SU-DHL-6 (cell line): ENCODE measurements around the gene ZC3H4.

Source experiments
- H2AFZ ChIP-seq: fragments of 200-600 bp; sonication (generic); 2 replicates; pipeline ENCODE4 v1.6.1; 2014; ENCODE audit warnings: low read depth, mild to moderate bottlenecking, moderate library complexity, mixed read lengths, antibody characterized with exemption, low read length; ENCODE audit not compliant: severe bottlenecking
- H3F3A ChIP-seq: fragments of 200-600 bp; shearing (Covaris generic); 2 replicates; pipeline ENCODE4 v1.6.0; 2016; ENCODE audit warnings: antibody characterized with exemption, mild to moderate bottlenecking; ENCODE audit not compliant: insufficient read depth
- H3K27ac ChIP-seq: fragments of 200-600 bp; sonication (generic); 2 replicates; pipeline ENCODE4 v1.5.1; 2016; ENCODE audit warnings: low read depth, mild to moderate bottlenecking, low read length, moderate library complexity, mixed read lengths
- H3K27me3 ChIP-seq: fragments of 200-600 bp; sonication (generic), shearing (Covaris generic); 2 replicates; pipeline ENCODE4 v1.6.0; 2014; ENCODE audit warnings: mild to moderate bottlenecking, low read length
- H3K36me3 ChIP-seq: fragments of 200-600 bp; sonication (generic); 2 replicates; pipeline ENCODE4 v1.6.1; 2014; ENCODE audit warnings: mild to moderate bottlenecking, low read length, mixed read lengths
- H3K4me2 ChIP-seq: fragments of 300-600, 200-600 bp; shearing (Covaris generic), sonication (generic); 2 replicates; pipeline ENCODE4 v1.6.0; 2014; ENCODE audit warnings: low read length, low read depth, mild to moderate bottlenecking; ENCODE audit not compliant: poor library complexity, severe bottlenecking
- H3K4me3 ChIP-seq: fragments of 200-600 bp; sonication (generic); 2 replicates; pipeline ENCODE4 v1.5.1; 2014; ENCODE audit warnings: antibody characterized with exemption, low read length, mild to moderate bottlenecking, mixed read lengths; ENCODE audit not compliant: insufficient read depth, poor library complexity, severe bottlenecking
- H3K79me2 ChIP-seq: fragments of 200-600 bp; sonication (generic); 2 replicates; pipeline ENCODE4 v1.6.1; 2014; ENCODE audit warnings: mild to moderate bottlenecking, low read length, moderate library complexity; ENCODE audit not compliant: insufficient read depth
- H3K9ac ChIP-seq: fragments of 200-600 bp; sonication (generic); 2 replicates; pipeline ENCODE4 v1.7.0; 2014; ENCODE audit warnings: mild to moderate bottlenecking, low read length
- H3K9me2 ChIP-seq: fragments of 200-600 bp; sonication (generic); replicated peaks from 2 replicates; pipeline ENCODE4 v1.6.1; 2014; ENCODE audit warnings: low read length; ENCODE audit not compliant: insufficient read depth
- H3K9me3 ChIP-seq: fragments of 200-600 bp; sonication (generic); 2 replicates; pipeline ENCODE4 v1.6.1; 2014; ENCODE audit warnings: low read length, mixed read lengths; ENCODE audit not compliant: insufficient read depth
- H4K20me1 ChIP-seq: fragments of 200-600 bp; sonication (generic); 2 replicates; pipeline ENCODE4 v1.6.1; 2014; ENCODE audit warnings: low read depth, mild to moderate bottlenecking, antibody characterized with exemption, low read length, moderate library complexity, mixed read lengths
- CTCF ChIP-seq: fragments of 200-600 bp; sonication (generic); IDR thresholded peaks from one replicate; pipeline ENCODE4 v1.5.1; 2017; ENCODE audit warnings: antibody characterized with exemption, mild to moderate bottlenecking, low read length, moderate library complexity; ENCODE audit not compliant: insufficient read depth, poor library complexity, severe bottlenecking
- EZH2phosphoT487 ChIP-seq: fragments of 200-600 bp; sonication (generic), shearing (Covaris generic); conservative IDR thresholded peaks from 2 replicates; pipeline ENCODE4 v1.6.1; 2018; ENCODE audit warnings: mild to moderate bottlenecking, antibody characterized with exemption, low read length, moderate library complexity, mixed read lengths

Gene ZC3H4

GRCh38 chr19:47047763-47048405 lies 65.7 kb downstream of the ZC3H4 start:
- Histone ChIP-seq H3K9ac (peak overlapping the region; percentile 86), H2AFZ (peak overlapping the region; percentile 83), H3K27ac (peak overlapping the region; percentile 35)

GRCh38 chr19:47047272-47047762 lies 66.3 kb downstream of the ZC3H4 start:
- no peaks in the 10 kb centered on the region for H3K9me2 ChIP-seq
- peak overlapping the region; percentile 59 for H3K4me2 ChIP-seq
- H3K36me3 ChIP-seq, result no peaks in the 10 kb centered on the region
- H3K79me2 ChIP-seq, result peaks cover 10% of the 10 kb centered on the region
- TF ChIP-seq EZH2phosphoT487 (no peak), CTCF (no peak)
- no peak overlapping the region for H2AFZ ChIP-seq
- H3F3A ChIP-seq, result no peaks in the 10 kb centered on the region
- no peaks in the 10 kb centered on the region for H3K9me3 ChIP-seq
- H3K27ac ChIP-seq, result no peak overlapping the region
- H4K20me1 ChIP-seq, result no peaks in the 10 kb centered on the region
- no peak overlapping the region for H3K9ac ChIP-seq
- peak overlapping the region; percentile 96 for H3K4me3 ChIP-seq
- H3K27me3 ChIP-seq, result no peaks in the 10 kb centered on the region

More at GRCh38 chr19:47047763-47048405, 65.7 kb downstream of the ZC3H4 start:
- H3K4me3 ChIP-seq, result peak overlapping the region; percentile 96
- H4K20me1 ChIP-seq, result no peaks in the 10 kb centered on the region
- peaks cover 10% of the 10 kb centered on the region for H3K79me2 ChIP-seq
- no peaks in the 10 kb centered on the region for H3K9me3 ChIP-seq
- H3F3A ChIP-seq, result no peaks in the 10 kb centered on the region
- H3K9me2 ChIP-seq, result no peaks in the 10 kb centered on the region
- TF ChIP-seq EZH2phosphoT487 (no peak), CTCF (no peak)
- no peaks in the 10 kb centered on the region for H3K36me3 ChIP-seq
- no peaks in the 10 kb centered on the region for H3K27me3 ChIP-seq
- H3K4me2 ChIP-seq, result peak overlapping the region; percentile 59

GRCh38 chr19:47045867-47046470 lies 67.6 kb downstream of the ZC3H4 start:
- no peaks in the 10 kb centered on the region for H3K27me3 ChIP-seq
- H3K9ac ChIP-seq, result no peak overlapping the region
- no peaks in the 10 kb centered on the region for H3F3A ChIP-seq
- H3K4me3 ChIP-seq, result no peak overlapping the region
- no peak overlapping the region for H2AFZ ChIP-seq
- H3K9me2 ChIP-seq, result no peaks in the 10 kb centered on the region
- TF ChIP-seq EZH2phosphoT487, result no peak
- no peak for TF ChIP-seq CTCF
- no peak overlapping the region for H3K27ac ChIP-seq
- H3K4me2 ChIP-seq, result no peak overlapping the region
- no peaks in the 10 kb centered on the region for H3K36me3 ChIP-seq
- H4K20me1 ChIP-seq, result no peaks in the 10 kb centered on the region
- H3K9me3 ChIP-seq, result no peaks in the 10 kb centered on the region
- H3K79me2 ChIP-seq, result peaks cover 10% of the 10 kb centered on the region
